Stomach (tissue), 9 donors: ENCODE results near the gene RNASE7. TPM values are rescaled to one million over a fixed set of nuclear protein-coding genes. Genes with fewer than 3 reads are reported as not detected.

ENCODE experiments used
- DNase-seq, 2 donors: peaks; one replicate each; pipeline versions ENCODE4 v3.0.0 to v3.0.0-alpha.2; 2013 to 2019
- H3K27ac ChIP-seq, 5 donors: fragments of 200-600 bp in 4 of 5; sonication (generic) in 4 of 5; one replicate each; pipeline ENCODE4 v1.5.1; 2013 to 2019; ENCODE audit warnings: mild to moderate bottlenecking in 1 of 5, moderate library complexity in 1 of 5
- H3K27me3 ChIP-seq, 3 donors: fragments of 200-600 bp; sonication (generic); one replicate each; pipeline ENCODE4 v1.5.1; 2017 to 2019; ENCODE audit warnings: mixed run types in 1 of 3
- H3K36me3 ChIP-seq, 4 donors: fragments of 200-600 bp; sonication (generic); 1 replicate in 3 of 4; 2 replicates in 1 of 4; pipeline ENCODE4 v1.5.1; 2016 to 2019
- H3K4me1 ChIP-seq, 4 donors: fragments of 200-600 bp; sonication (generic); one replicate each; pipeline ENCODE4 v1.5.1; 2016 to 2019
- H3K4me3 ChIP-seq, 4 donors: fragments of 200-600 bp; sonication (generic) in 3 of 4; one replicate each; pipeline ENCODE4 v1.5.1; 2016 to 2019; ENCODE audit warnings: mild to moderate bottlenecking in 1 of 4
- H3K9me3 ChIP-seq, 4 donors: fragments of 200-600 bp; sonication (generic); one replicate each; pipeline ENCODE4 v1.5.1; 2016 to 2019
- EP300 ChIP-seq: sonication (generic); formaldehyde crosslinking; IDR thresholded peaks from one replicate; pipeline ENCODE4 v1.6.1; 2017; ENCODE audit warnings: antibody characterized with exemption
- POLR2A ChIP-seq, 4 donors: fragments of 450-650 bp; IDR thresholded peaks; one replicate each; pipeline ENCODE4 v1.6.1; 2016; ENCODE audit warnings: antibody characterized with exemption in 4 of 4, control low read depth in 2 of 4, mild to moderate bottlenecking in 1 of 4, moderate library complexity in 1 of 4
- POLR2AphosphoS5 ChIP-seq, 3 donors: sonication (generic); formaldehyde crosslinking; IDR thresholded peaks; one replicate each; pipeline ENCODE4 v1.6.1; 2016; ENCODE audit warnings: antibody characterized with exemption in 3 of 3
- WGBS, 5 donors: extraction: QIAGEN DNeasy Blood & Tissue Kit in 3 of 5; methylation state at CpG; one replicate each; pipeline versions ENCODE4 v1.1.5 to v1.1.7; 2013 to 2018; 5-methylcytosine and 5-hydroxymethylcytosine counted together
- intact Hi-C: fragments of 100-400 bp; cut with DNase I; formaldehyde crosslinking; loops from one replicate; pipeline ENCODE4 v1.15.1; 2023; ENCODE audit warnings: low total_unique reads
- polyA plus RNA-seq, 3 donors: library from polyadenylated mRNA; stranded (reverse); fragments of 200-250 nt; gene quantifications; one replicate each; pipeline ENCODE4 v1.2.3, GENCODE V29; 2013
- total RNA-seq, 5 donors: library from RNA; depleted of rRNA; stranded (reverse); fragments of >200 nt; gene quantifications; one replicate each; pipeline versions ENCODE4 v1.1.0 to v1.2.3, GENCODE V29; 2014 to 2016
- TF ChIP-seq, protein P1 (sequence below), 7 experiments: fragments of 450-650 bp in 4 of 7; fragments of 200-600 bp in 3 of 7; sonication (generic) in 3 of 7; IDR thresholded peaks; one replicate each; pipeline ENCODE4 v1.5.1; 2016 to 2019; ENCODE audit warnings: antibody characterized with exemption in 7 of 7, control low read depth in 2 of 7, mild to moderate bottlenecking in 1 of 7
- donor health status: healthy with polysubstance abuse.
- donor health status: Bipolar disorder and iron deficiency.
- donor health status: healthy.

The RNASE7 gene
- total and polyA plus RNA-seq, 8 donors: 0.58 to 2.6 TPM; not detected in 6

- TF ChIP-seq EP300: no peak
- TF ChIP-seq, protein P1, sequence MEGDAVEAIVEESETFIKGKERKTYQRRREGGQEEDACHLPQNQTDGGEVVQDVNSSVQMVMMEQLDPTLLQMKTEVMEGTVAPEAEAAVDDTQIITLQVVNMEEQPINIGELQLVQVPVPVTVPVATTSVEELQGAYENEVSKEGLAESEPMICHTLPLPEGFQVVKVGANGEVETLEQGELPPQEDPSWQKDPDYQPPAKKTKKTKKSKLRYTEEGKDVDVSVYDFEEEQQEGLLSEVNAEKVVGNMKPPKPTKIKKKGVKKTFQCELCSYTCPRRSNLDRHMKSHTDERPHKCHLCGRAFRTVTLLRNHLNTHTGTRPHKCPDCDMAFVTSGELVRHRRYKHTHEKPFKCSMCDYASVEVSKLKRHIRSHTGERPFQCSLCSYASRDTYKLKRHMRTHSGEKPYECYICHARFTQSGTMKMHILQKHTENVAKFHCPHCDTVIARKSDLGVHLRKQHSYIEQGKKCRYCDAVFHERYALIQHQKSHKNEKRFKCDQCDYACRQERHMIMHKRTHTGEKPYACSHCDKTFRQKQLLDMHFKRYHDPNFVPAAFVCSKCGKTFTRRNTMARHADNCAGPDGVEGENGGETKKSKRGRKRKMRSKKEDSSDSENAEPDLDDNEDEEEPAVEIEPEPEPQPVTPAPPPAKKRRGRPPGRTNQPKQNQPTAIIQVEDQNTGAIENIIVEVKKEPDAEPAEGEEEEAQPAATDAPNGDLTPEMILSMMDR (IDR thresholded peaks at IDR 0.05): no peak
- TF ChIP-seq POLR2A (IDR thresholded peaks at IDR 0.05): no peak
- TF ChIP-seq POLR2AphosphoS5 (IDR thresholded peaks at IDR 0.05): no peak
- no peak for DNase-seq
- H3K27me3 ChIP-seq: no peaks in the 10 kb centered on the region
- peaks cover 6 to 63% (median 32%) of the 10 kb centered on the region in 4 donors for H3K4me1 ChIP-seq
- H3K4me3 ChIP-seq: no peak overlapping the region
- H3K27ac ChIP-seq: peak overlapping the region in 1 of 5 donors; percentile 67
- WGBS, 5 donors: 32 to 60% (median 40%) methylated on average over 1 of the region's 1 CpG
- H3K36me3 ChIP-seq: peaks cover 14 to 85% (median 76%) of the 10 kb centered on the region in 4 donors
- intact Hi-C loops: loop anchor here (10.0 kb wide), 1 partner anchor 74 kb away; no protein-coding TSS in a partner anchor
- H3K9me3 ChIP-seq: no peaks in the 10 kb centered on the region
Observed at GRCh38 chr14:21089271-21089670, 47.1 kb downstream of the RNASE7 start.

DNA sequence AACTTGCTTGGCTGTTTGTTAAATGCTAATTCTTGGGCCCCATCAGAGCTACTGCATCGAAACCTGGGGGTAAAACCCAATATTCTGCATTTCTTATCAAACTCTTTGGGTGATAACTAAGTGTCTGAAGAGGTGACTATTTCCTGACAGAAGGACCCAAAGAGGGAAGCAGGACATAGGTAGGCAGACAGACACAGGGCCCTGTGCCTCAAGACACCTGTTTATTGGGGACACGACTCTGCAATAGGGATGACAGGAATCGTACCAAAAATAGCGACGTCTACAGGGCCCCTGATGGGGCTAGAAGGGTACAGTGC, 47.7 kb downstream of the RNASE7 start:
- WGBS, 5 donors: 67 to 90% (median 84%) methylated on average over 5 of the region's 5 CpGs
- Histone ChIP-seq H3K9me3 (no peaks in the 10 kb centered on the region), H3K27ac (peak overlapping the region in 1 of 5 donors; percentile 36), H3K4me3 (no peak overlapping the region), H3K36me3 (peaks cover 14 to 79% (median 70%) of the 10 kb centered on the region in 4 donors), H3K27me3 (no peaks in the 10 kb centered on the region), H3K4me1 (peaks cover under 1 to 59% (median 29%) of the 10 kb centered on the region in 4 donors)
- intact Hi-C loops: loop anchor here (10.0 kb wide), 1 partner anchor 75 kb away; no protein-coding TSS in a partner anchor
- no peak for DNase-seq
- TF ChIP-seq POLR2AphosphoS5 (IDR thresholded peaks at IDR 0.05) (no peak), POLR2A (IDR thresholded peaks at IDR 0.05) (no peak), EP300 (no peak)
- TF ChIP-seq, protein P1 (IDR thresholded peaks at IDR 0.05): no peak

DNA sequence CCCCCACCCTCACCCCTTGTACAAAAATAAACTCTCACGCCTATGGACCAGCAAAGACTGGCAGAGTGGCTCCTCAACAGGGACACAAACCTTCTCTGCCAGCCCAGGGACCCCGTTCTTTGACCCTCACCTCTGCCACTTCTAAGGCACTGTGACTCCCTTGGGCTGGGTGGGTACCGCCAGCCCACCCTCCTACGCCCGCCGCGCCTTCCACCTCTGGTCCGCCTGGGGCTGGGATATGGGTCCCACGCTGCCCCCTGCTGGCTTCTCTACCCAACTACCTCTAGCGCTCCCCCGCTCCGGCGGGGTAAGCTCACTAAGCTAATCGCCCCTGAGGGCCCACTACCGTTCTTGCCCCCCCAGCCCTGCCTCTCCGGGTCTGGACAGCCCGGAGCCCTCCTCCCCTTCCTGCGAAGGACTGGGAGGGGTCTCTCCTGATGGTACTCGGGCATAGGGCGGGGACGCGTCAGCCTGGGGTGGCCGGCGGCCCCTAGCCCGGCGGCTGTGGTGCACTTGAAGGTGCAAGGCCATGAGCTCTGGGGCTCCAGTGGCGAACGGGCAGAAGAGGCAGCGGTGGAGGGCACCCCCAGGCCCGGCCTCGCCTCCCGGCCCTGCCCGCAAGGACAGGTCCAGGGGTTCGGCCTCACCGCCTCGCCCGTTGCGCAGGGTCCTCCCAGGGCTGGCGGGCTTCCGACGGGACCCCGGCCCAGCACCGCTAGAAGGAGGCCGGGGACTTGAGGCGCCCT, 48.2 kb downstream of the RNASE7 start:
- H3K4me3 ChIP-seq: no peak overlapping the region
- intact Hi-C loops: no loop called here
- peak in 1 of 2 donors; percentile 57 for DNase-seq
- H3K27ac ChIP-seq: peak overlapping the region in 2 of 5 donors; percentile 9 to 36
- H3K36me3 ChIP-seq: peaks cover 14 to 74% (median 65%) of the 10 kb centered on the region in 4 donors
- 80 to 93% (median 90%) methylated on average over 30 to 45 of the region's 45 CpGs for WGBS, 5 donors
- TF ChIP-seq, protein P1 (IDR thresholded peaks at IDR 0.05): peak in 5 of 7 experiments; percentile 34 to 54 (median 42)
- TF ChIP-seq POLR2AphosphoS5 (IDR thresholded peaks at IDR 0.05): peak in 1 of 3 donors; percentile 11
- TF ChIP-seq EP300: no peak
- H3K27me3 ChIP-seq: no peaks in the 10 kb centered on the region
- H3K4me1 ChIP-seq: peaks cover 0 to 59% (median 25%) of the 10 kb centered on the region in 4 donors
- no peaks in the 10 kb centered on the region for H3K9me3 ChIP-seq

- Histone ChIP-seq H3K36me3 (peaks cover 14 to 66% (median 57%) of the 10 kb centered on the region in 4 donors), H3K27ac (peak overlapping the region in 1 of 5 donors; percentile 36), H3K4me3 (no peak overlapping the region), H3K4me1 (peaks cover 0 to 60% (median 21%) of the 10 kb centered on the region in 4 donors), H3K9me3 (no peaks in the 10 kb centered on the region), H3K27me3 (no peaks in the 10 kb centered on the region)
- intact Hi-C loops: no loop called here
- no peak for DNase-seq
- WGBS, 5 donors: 90 to 95% (median 91%) methylated on average over 42 to 45 of the region's 45 CpGs
- TF ChIP-seq POLR2AphosphoS5 (IDR thresholded peaks at IDR 0.05): no peak
- TF ChIP-seq, protein P1 (IDR thresholded peaks at IDR 0.05): no peak
- TF ChIP-seq POLR2A (IDR thresholded peaks at IDR 0.05): no peak
- TF ChIP-seq EP300: no peak
Observed at GRCh38 chr14:21090940-21091663, 48.9 kb downstream of the RNASE7 start.
